Nephron (organoid): ENCODE results near the gene MAML3.
A peak's percentile ranks its signal among the peaks of the same experiment; 100 is the strongest.

Experiments
- H3K27ac Mint-ChIP-seq, 3 experiments: 2 replicates each; pipeline ENCODE4 v1.8.0; 2020; ENCODE audit warnings: mixed read lengths in 3 of 3, mild to moderate bottlenecking in 2 of 3, moderate library complexity in 1 of 3
- H3K27me3 Mint-ChIP-seq: 2 replicates; pipeline ENCODE4 v1.8.0; 2021; ENCODE audit warnings: low read depth, mild to moderate bottlenecking, moderate library complexity, mixed read lengths
- H3K36me3 Mint-ChIP-seq: 2 replicates; pipeline ENCODE4 v1.8.0; 2020; ENCODE audit warnings: low read depth, mixed read lengths
- H3K4me1 Mint-ChIP-seq: 2 replicates; pipeline ENCODE4 v1.8.0; 2020; ENCODE audit warnings: mixed read lengths
- H3K4me3 Mint-ChIP-seq, 3 experiments: 2 replicates each; pipeline ENCODE4 v1.8.0; 2020; ENCODE audit warnings: mild to moderate bottlenecking in 3 of 3, mixed read lengths in 3 of 3, moderate library complexity in 2 of 3
- H3K9me3 Mint-ChIP-seq: 2 replicates; pipeline ENCODE4 v1.8.0; 2020; ENCODE audit warnings: mixed read lengths
- CTCF ChIP-seq, 3 experiments: fragments of 200-600 bp; sonication (generic); IDR thresholded peaks; one replicate each; pipeline ENCODE4 v1.5.0; 2021; ENCODE audit warnings: antibody characterized with exemption in 3 of 3; ENCODE audit not compliant: unreplicated experiment in 3 of 3

MAML3 gene

GRCh38 chr4:140038031-140038533, 115.9 kb downstream of the MAML3 start:
- no peak for TF ChIP-seq CTCF (IDR thresholded peaks at IDR 0.05; ENCODE audit: unreplicated experiment in 3 of 3)
- Mint-ChIP-seq H3K36me3 (peaks cover 9% of the 10 kb centered on the region), H3K9me3 (no peaks in the 10 kb centered on the region), H3K4me3 (no peak overlapping the region), H3K27ac (peak overlapping the region in 2 of 3 experiments; percentile 42 to 93), H3K4me1 (peaks cover 21% of the 10 kb centered on the region), H3K27me3 (no peaks in the 10 kb centered on the region)

DNA sequence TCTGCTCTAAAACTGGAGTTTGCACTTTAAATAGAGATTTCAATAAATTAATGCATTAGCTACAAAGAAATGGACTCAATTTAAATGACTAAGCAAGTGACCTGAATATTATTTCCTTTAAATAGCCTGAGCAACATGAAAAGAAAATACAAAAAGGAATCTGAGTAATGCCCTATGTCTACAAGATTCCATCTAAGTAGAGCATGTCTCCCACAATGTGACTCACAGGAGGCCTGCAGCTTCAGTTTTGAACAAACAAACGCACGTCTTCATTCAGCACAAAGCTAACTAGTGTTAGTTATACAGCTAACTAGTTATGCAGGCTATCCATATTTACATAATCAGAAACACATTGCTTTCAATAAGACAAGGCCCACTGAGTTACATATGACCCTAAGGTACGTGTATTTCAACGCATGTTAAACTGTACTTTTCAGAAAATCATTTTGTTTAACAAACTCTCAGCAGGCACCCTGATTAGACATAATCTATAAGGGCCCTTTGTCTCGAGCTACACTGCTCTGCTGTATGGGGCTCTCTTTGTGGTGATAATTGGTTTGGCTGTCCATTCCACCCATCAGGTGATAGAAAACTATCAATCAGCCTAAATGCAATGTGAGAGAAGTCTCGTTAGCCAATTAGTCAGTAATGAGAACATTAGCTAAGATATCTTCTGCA, 116.5 kb downstream of the MAML3 start:
- H3K36me3 Mint-ChIP-seq = peaks cover 9% of the 10 kb centered on the region
- H3K9me3 Mint-ChIP-seq = no peaks in the 10 kb centered on the region
- peak overlapping the region; percentile 42 to 93 (median 78) for H3K27ac Mint-ChIP-seq
- no peak overlapping the region for H3K4me3 Mint-ChIP-seq
- H3K27me3 Mint-ChIP-seq = no peaks in the 10 kb centered on the region
- H3K4me1 Mint-ChIP-seq = peaks cover 19% of the 10 kb centered on the region
- TF ChIP-seq CTCF (IDR thresholded peaks at IDR 0.05; ENCODE audit: unreplicated experiment in 3 of 3) = no peak

DNA sequence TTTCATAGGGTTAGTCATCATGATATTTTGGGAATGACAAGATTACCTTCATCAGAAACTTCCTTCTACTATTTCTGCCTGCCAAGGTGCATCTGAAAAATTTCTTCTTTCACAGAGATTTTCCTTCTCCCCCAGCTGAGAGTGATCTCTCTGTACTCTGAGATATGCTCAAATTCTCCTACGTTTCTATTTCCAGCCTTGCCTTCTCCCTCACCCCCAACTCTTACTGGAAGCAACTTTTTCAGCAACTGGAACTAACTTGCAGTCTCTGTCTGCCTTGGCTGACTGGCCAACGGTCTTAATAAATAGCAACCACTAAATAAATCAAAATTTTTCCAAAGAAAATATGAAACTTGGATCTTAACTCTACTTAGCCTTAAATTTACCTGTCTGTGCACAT, 122.3 kb downstream of the MAML3 start:
- no peak for TF ChIP-seq CTCF (IDR thresholded peaks at IDR 0.05; ENCODE audit: unreplicated experiment in 3 of 3)
- H3K4me3 Mint-ChIP-seq = no peak overlapping the region
- no peaks in the 10 kb centered on the region for H3K27me3 Mint-ChIP-seq
- no peaks in the 10 kb centered on the region for H3K36me3 Mint-ChIP-seq
- H3K9me3 Mint-ChIP-seq = no peaks in the 10 kb centered on the region
- H3K27ac Mint-ChIP-seq = no peak overlapping the region
- peaks cover 18% of the 10 kb centered on the region for H3K4me1 Mint-ChIP-seq

DNA sequence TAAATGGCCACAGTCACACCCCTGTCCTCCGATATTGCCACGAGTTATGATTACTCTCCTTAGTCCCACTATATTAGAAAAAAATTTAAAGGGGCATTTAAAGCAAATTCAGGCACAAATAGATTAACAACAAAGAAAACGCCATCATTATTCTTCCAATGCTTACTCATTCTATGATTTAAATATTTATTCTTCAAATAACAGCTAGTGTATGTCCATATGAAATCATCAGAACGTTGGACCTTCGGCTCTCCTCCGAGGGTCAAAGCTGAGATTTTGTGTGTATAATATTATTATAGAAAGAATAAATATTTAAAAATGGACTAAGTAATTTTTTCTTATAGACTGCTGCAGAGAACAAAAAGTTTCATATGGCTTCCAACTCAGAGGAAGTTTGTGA, 122.9 kb downstream of the MAML3 start:
- Mint-ChIP-seq H3K36me3 (no peaks in the 10 kb centered on the region), H3K4me1 (peaks cover 12% of the 10 kb centered on the region), H3K4me3 (no peak overlapping the region), H3K27ac (no peak overlapping the region), H3K27me3 (no peaks in the 10 kb centered on the region), H3K9me3 (no peaks in the 10 kb centered on the region)
- TF ChIP-seq CTCF (IDR thresholded peaks at IDR 0.05; ENCODE audit: unreplicated experiment in 3 of 3) = no peak

DNA sequence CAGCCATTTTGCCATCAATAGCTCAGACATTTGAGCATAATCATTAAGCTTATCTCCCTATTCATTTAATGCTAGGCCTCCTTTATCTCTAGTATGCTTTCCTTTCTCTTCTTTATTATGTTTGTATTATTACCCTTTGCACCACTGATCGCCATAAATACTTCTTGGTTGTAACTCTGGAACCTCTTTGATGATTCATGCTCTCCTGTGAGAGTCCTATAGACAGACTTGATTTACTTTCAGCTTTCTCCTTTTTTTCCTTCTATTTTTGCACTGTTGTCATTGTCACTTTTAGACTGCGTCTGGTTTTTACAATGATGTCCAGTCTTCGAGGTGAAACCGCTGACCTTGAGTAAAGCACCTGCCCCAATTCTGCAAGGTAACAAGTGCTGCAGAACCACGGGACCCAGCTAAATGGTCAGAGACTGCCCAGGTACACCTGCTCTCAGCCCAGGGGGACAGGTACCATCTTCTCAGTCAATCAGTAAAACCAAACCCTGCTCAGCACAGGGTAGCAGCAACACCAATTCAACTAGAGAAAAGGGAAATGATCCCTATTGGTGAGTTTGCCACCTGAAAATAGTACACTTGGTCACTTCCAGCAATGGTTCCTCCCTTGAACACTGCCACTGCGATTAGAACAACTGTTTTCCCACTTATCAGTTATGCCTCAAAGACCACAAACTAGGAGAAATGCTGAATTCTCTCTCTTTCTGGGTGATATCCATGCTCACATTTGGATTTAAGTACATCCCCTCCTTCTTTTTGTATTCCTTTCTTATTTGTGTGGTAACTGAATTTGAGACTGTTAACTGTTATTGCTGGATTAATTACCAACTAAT, 125.1 kb downstream of the MAML3 start:
- Mint-ChIP-seq H3K4me3 (no peak overlapping the region), H3K4me1 (peaks cover 12% of the 10 kb centered on the region), H3K27me3 (no peaks in the 10 kb centered on the region), H3K9me3 (no peaks in the 10 kb centered on the region), H3K36me3 (no peaks in the 10 kb centered on the region), H3K27ac (peak overlapping the region in 1 of 3 experiments; percentile 64)
- no peak for TF ChIP-seq CTCF (IDR thresholded peaks at IDR 0.05; ENCODE audit: unreplicated experiment in 3 of 3)
